Measurements from ENCODE around the gene NTF4.
A peak's percentile ranks its signal among the peaks of the same experiment; 100 is the strongest.

Gene NTF4, protein sequence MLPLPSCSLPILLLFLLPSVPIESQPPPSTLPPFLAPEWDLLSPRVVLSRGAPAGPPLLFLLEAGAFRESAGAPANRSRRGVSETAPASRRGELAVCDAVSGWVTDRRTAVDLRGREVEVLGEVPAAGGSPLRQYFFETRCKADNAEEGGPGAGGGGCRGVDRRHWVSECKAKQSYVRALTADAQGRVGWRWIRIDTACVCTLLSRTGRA

GRCh38 chr19:49064768-49065611 is at the start of gene NTF4:
Gene NTF4, minus strand, starts transcription at chr19:49064818. Its CDS starts 2,821 bp downstream, at chr19:49061997.
- DNase-seq (ENCODE audit: low read depth in 3 of 3), result no peak

DNA sequence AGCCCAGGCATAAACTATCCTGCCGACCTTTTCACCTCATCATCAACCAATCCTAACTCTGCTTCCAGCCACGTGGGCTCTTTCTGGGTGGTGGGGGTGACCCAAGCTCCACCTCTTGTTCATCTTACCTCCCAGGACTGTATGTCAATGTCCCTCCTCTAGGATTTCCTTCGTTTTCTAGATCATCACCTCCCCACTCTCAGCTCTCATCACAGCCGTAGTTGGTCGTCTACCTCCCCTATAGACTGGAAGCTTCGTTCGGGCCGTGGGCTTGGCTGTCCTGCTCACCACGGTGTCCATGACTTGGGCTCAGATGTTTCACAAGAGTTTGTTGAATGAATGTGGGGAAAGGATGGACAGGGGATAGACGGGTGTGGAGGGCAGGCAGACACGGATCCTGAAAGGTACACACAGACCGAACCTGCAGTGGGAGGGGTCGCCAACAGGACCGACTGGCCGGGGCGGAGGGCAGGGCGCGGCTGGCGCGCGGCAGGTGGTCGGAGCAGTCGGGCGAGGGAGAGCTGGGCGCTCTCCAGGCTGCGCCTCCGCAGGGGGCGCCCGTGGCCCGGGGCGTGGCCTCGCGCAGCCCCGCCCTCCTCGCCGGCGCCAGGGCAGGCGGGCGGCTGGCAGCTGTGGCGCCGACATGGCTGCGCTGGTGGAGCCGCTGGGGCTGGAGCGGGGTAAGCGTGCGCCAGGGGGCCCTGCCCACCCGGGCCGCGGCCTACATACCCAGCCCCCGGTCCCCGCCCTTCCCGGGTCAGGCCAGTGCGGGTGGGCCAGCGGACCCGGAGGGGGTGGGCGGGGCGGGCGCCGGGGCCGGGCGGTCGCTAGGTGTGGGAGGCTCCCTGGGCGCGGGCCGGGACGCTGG is 49.4 kb upstream of the NTF4 start, which contains the start of gene LIN7B:
TSS of gene LIN7B (plus strand) at position 609 of the 868 bp plus-strand sequence. CDS start at position 644, 35 bp downstream.
- peak; percentile 40 to 64 (median 63) for DNase-seq (ENCODE audit: low read depth in 3 of 3)

GRCh38 chr19:49111218-49111998 is 46.8 kb upstream of the NTF4 start:
- DNase-seq (ENCODE audit: low read depth in 3 of 3), result no peak

DNA sequence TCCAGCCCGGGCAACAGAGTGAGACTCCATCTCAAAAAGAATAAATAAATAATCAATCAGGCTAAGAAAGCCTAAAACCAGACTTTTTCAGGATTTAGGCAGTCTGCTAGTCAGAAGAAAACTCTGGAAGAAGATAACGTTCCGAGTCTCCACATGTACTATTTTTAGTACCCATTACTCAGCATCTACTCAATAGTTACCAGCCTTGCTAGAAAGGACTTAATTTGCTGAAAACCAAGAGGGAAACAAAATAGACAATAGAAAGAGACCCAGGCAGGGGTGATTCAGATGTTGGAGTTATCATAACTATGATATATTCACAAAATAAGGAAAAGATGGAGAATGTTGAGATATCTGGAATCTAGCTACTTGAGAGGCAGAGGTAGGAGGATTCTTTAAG is 45.9 kb upstream of the NTF4 start:
- DNase-seq (ENCODE audit: low read depth in 3 of 3), result no peak

- DNase-seq (ENCODE audit: low read depth in 3 of 3), result no peak
Observed at GRCh38 chr19:49109569-49110233, 45.1 kb upstream of the NTF4 start.

DNA sequence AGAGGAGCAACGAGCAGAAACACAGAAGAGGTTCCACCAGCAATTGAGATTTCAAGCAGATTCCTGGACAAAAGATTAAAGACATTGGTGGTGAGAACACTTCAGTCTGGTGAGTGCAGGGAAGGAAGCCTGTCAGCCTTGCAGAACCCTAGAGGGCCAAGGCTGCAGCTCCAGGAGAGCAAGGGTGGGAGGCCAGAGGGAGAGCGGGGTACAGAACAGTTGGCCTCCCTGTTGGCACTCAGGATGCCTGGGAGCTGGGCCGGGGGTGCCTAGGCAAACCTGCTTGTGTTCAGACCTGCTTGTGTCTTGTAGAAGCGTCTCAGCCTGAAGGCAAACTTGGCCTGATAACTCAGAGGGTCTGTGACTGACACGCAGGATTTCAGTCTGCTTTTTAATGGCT is 44.4 kb upstream of the NTF4 start:
- DNase-seq (ENCODE audit: low read depth in 3 of 3), result no peak

- DNase-seq (ENCODE audit: low read depth in 3 of 3), result no peak
Observed at GRCh38 chr19:49107625-49108459, 43.2 kb upstream of the NTF4 start.

- DNase-seq (ENCODE audit: low read depth in 3 of 3), result peak; percentile 34 to 49 (median 44)
Observed at GRCh38 chr19:49106648-49107135, 42.1 kb upstream of the NTF4 start.

DNA sequence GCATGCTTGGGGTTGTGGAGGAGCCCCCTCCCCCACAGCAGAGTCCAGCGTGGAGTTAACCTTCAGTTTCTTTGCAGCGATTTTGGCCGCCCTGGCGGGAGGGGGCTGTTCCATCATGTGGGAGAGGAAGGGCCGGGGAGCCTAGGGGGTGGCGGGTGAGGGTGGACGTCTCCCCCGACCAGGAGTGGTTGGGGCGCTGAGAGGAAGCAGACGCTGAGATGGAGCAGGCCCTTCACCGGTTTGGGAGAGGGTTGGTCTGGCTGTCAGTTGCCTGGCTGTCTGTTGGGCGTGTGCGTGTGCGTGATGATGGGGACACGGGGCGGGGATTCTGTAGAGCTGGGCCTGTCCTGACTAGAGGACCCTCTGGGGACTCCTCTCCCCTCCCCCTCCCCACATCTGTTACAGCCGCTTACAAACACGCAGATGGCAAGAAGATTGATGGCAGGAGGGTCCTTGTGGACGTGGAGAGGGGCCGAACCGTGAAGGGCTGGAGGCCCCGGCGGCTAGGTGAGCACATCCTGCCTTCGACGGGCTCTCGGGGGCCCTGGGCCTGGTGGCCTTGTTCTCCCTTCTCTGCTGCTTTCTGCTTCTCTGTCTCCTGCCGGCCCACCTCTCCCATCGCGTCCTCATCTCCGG is 39.7 kb upstream of the NTF4 start:
- DNase-seq (ENCODE audit: low read depth in 3 of 3), result no peak

DNA sequence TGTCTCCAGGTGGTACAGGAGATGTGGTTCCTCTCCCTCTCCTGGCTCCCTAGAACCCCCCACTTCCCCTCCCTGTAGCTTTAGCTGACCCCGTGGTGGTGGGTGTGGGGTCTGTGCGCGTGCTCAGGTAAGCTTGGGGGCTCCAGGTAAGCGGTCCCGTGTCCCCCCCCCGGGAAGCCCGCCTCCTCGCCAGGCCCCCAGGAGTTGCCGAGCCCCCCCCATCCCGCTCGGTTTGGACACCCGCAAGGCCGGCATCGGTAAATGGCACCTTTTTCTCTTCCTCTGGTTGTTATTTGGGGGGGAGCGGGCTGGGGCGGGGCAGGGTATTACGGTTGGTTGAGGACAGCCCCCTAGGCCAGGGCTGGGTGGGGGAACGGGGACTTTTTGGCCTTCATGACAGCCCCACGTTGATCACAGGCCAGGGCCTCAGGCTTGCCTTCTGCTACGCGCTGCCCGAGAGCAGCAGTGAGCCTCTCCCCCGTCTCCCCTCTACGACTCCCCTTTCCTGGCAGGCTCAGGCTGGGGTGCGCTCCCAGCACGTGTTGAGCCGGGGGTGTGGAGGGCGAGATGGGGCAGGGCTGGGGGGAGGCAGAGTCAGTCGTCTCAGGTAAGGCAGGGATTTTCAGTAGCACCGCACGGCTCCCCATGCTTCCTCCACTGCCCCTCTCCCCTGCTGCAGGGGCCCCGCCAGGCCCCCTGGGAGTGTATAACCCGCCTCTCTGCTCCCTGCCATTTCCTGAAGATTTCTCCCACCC is 38.9 kb upstream of the NTF4 start:
- no peak for DNase-seq (ENCODE audit: low read depth in 3 of 3)

DNA sequence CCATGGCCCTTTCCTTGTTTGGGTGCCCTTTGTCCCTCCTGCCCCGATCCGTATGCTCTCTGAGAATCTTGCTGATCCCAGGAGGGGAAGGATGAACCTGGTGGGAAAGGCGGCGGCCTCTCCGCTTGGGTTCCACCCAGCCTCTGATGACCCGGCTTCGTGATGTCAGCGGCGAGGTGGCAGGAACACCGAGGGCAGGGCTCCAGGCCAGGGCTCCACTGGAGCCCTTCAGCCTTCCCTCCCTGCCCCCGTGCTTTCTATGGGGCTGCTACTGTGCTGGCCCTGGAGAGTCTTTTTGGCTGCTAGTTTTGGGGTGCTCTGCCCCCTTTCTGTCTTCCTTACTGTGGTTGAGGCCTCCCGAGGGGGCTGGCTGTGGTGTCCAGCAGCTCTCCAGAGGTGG is 37.7 kb upstream of the NTF4 start:
- DNase-seq (ENCODE audit: low read depth in 3 of 3), result no peak

GRCh38 chr19:49101160-49101559 is 36.5 kb upstream of the NTF4 start:
- DNase-seq (ENCODE audit: low read depth in 3 of 3), result no peak

GRCh38 chr19:49098795-49099194 is 34.2 kb upstream of the NTF4 start:
- no peak for DNase-seq (ENCODE audit: low read depth in 3 of 3)

GRCh38 chr19:49097453-49098288 is 33.1 kb upstream of the NTF4 start:
- DNase-seq (ENCODE audit: low read depth in 3 of 3), result peak; percentile 46 to 56 (median 52)

GRCh38 chr19:49094505-49095482 is 30.2 kb upstream of the NTF4 start:
- DNase-seq (ENCODE audit: low read depth in 3 of 3), result no peak

GRCh38 chr19:49092686-49093085 is 28.1 kb upstream of the NTF4 start:
- DNase-seq (ENCODE audit: low read depth in 3 of 3), result no peak
